IgD-negative memory B cell (primary cell): ENCODE data around the gene PLA2G4D. TPM values are rescaled to one million over a fixed set of nuclear protein-coding genes. Genes with fewer than 3 reads are reported as not detected.

Source experiments
- H3K27ac Mint-ChIP-seq, 3 donors: one replicate each; pipeline ENCODE4 v1.8.0; 2020 to 2022; ENCODE audit warnings: mild to moderate bottlenecking in 3 of 3, mixed read lengths in 3 of 3, moderate library complexity in 1 of 3
- H3K27me3 Mint-ChIP-seq: one replicate; pipeline ENCODE4 v1.8.0; 2021; ENCODE audit warnings: mixed read lengths
- H3K36me3 Mint-ChIP-seq: one replicate; pipeline ENCODE4 v1.8.0; 2020; ENCODE audit warnings: mild to moderate bottlenecking, mixed read lengths
- H3K4me1 Mint-ChIP-seq, 3 donors: one replicate each; pipeline ENCODE4 v1.8.0; 2020 to 2022; ENCODE audit warnings: mixed read lengths in 3 of 3, mild to moderate bottlenecking in 1 of 3
- H3K4me3 Mint-ChIP-seq, 4 donors: one replicate each; pipeline ENCODE4 v1.8.0; 2020 to 2022; ENCODE audit warnings: mild to moderate bottlenecking in 4 of 4, mixed read lengths in 4 of 4, moderate library complexity in 3 of 4
- H3K9me3 Mint-ChIP-seq, 3 donors: one replicate each; pipeline ENCODE4 v1.8.0; 2020 to 2021; ENCODE audit warnings: mixed read lengths in 3 of 3, mild to moderate bottlenecking in 1 of 3
- polyA plus RNA-seq: library from polyadenylated mRNA; unstranded; fragments of 300-500 nt; fragmentation: Illumina TruSeq; gene quantifications from one replicate; pipeline ENCODE4 v1.2.3, GENCODE V29; 2021

The PLA2G4D gene, protein sequence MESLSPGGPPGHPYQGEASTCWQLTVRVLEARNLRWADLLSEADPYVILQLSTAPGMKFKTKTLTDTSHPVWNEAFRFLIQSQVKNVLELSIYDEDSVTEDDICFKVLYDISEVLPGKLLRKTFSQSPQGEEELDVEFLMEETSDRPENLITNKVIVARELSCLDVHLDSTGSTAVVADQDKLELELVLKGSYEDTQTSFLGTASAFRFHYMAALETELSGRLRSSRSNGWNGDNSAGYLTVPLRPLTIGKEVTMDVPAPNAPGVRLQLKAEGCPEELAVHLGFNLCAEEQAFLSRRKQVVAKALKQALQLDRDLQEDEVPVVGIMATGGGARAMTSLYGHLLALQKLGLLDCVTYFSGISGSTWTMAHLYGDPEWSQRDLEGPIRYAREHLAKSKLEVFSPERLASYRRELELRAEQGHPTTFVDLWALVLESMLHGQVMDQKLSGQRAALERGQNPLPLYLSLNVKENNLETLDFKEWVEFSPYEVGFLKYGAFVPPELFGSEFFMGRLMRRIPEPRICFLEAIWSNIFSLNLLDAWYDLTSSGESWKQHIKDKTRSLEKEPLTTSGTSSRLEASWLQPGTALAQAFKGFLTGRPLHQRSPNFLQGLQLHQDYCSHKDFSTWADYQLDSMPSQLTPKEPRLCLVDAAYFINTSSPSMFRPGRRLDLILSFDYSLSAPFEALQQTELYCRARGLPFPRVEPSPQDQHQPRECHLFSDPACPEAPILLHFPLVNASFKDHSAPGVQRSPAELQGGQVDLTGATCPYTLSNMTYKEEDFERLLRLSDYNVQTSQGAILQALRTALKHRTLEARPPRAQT
- polyA plus RNA-seq: not detected

DNA sequence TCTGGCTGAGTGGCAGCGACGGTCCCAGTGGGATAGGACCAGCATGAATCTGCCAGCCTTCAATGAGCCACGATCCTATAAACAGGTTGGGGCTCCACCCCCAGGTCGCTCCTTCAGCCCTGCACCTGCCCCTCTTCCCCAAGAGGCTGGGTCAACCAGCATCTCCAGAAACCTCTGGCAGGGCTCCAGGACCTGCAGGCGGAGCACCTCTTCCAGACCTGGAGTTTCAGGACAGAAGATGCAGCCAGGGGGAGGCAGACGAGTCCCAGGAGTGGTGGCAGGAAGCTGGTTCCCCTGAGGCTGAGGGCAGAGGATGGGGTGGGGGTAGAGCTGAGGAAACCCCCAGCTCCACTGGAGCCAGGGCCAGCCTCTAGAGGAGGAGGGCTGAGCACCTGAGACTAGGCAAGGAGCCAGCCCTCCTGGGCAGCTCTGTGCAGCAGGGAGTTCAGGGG, at the start of gene PLA2G4D:
TSS of gene PLA2G4D (minus strand) at position 51 of the 452 bp plus-strand sequence. CDS start 103 bp downstream, outside the sequence.
- H3K36me3 Mint-ChIP-seq: no peaks in the 10 kb centered on the region
- peaks cover 28% of the 10 kb centered on the region for H3K27me3 Mint-ChIP-seq
- no peaks in the 10 kb centered on the region for H3K4me1 Mint-ChIP-seq
- H3K9me3 Mint-ChIP-seq: no peaks in the 10 kb centered on the region
- no peak within 1 kb of the TSS for H3K27ac Mint-ChIP-seq
- H3K4me3 Mint-ChIP-seq: no peak within 1 kb of the TSS

DNA sequence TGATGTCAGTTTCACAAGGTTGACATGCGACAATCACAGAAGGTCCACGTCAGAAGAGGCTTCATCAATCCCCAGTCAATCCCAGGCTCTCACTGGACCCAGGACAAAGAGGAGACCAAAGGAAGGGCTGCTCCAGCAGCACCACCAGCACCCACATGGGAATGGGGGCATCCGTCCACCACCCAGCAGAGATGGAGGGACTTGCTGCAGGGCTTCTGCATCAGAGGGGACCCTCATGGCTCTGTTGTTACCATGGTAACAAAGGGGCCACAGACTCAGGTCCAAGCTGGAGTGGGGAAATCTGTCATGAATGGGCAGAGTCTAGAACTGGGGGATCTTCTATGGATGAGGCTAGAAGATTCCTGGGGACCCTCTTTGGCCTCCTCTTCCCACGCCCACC, 49.0 kb upstream of the PLA2G4D start:
- Mint-ChIP-seq H3K36me3 (no peaks in the 10 kb centered on the region), H3K27ac (no peak overlapping the region), H3K27me3 (peaks cover 2% of the 10 kb centered on the region), H3K4me1 (peaks cover 0 to 1% (median 0%) of the 10 kb centered on the region in 3 donors), H3K4me3 (no peak overlapping the region), H3K9me3 (peaks cover 0 to 4% (median 0%) of the 10 kb centered on the region in 3 donors)

- no peak overlapping the region for H3K4me3 Mint-ChIP-seq
- H3K9me3 Mint-ChIP-seq: peaks cover 0 to 4% (median 0%) of the 10 kb centered on the region in 3 donors
- peaks cover 0 to 1% (median 0%) of the 10 kb centered on the region in 3 donors for H3K4me1 Mint-ChIP-seq
These were observed 47.7 kb upstream of the PLA2G4D start for GRCh38 chr15:42141795-42142667.

GRCh38 chr15:42141246-42141645, 46.9 kb upstream of the PLA2G4D start:
- no peaks in the 10 kb centered on the region for H3K36me3 Mint-ChIP-seq
- peaks cover 0 to 4% (median 0%) of the 10 kb centered on the region in 3 donors for H3K9me3 Mint-ChIP-seq
- H3K27me3 Mint-ChIP-seq: peaks cover 2% of the 10 kb centered on the region
- no peak overlapping the region for H3K27ac Mint-ChIP-seq
- H3K4me1 Mint-ChIP-seq: peaks cover 0 to 1% (median 0%) of the 10 kb centered on the region in 3 donors
- H3K4me3 Mint-ChIP-seq: no peak overlapping the region

More at GRCh38 chr15:42141795-42142667, 47.7 kb upstream of the PLA2G4D start:
- H3K27ac Mint-ChIP-seq: no peak overlapping the region
- no peaks in the 10 kb centered on the region for H3K36me3 Mint-ChIP-seq
- peaks cover 2% of the 10 kb centered on the region for H3K27me3 Mint-ChIP-seq

GRCh38 chr15:42140383-42141070, 46.2 kb upstream of the PLA2G4D start:
- peaks cover 0 to 4% (median 0%) of the 10 kb centered on the region in 3 donors for H3K9me3 Mint-ChIP-seq

GRCh38 chr15:42139596-42139995, 45.2 kb upstream of the PLA2G4D start:
- peaks cover 0 to 1% (median 0%) of the 10 kb centered on the region in 3 donors for H3K4me1 Mint-ChIP-seq
- H3K36me3 Mint-ChIP-seq: no peaks in the 10 kb centered on the region
- no peak overlapping the region for H3K27ac Mint-ChIP-seq
- peaks cover 5% of the 10 kb centered on the region for H3K27me3 Mint-ChIP-seq
- H3K4me3 Mint-ChIP-seq: no peak overlapping the region
- peaks cover 0 to 4% (median 0%) of the 10 kb centered on the region in 3 donors for H3K9me3 Mint-ChIP-seq

More at GRCh38 chr15:42140383-42141070, 46.2 kb upstream of the PLA2G4D start:
- no peaks in the 10 kb centered on the region for H3K36me3 Mint-ChIP-seq
- peaks cover 3% of the 10 kb centered on the region for H3K27me3 Mint-ChIP-seq
- no peak overlapping the region for H3K27ac Mint-ChIP-seq
- H3K4me3 Mint-ChIP-seq: no peak overlapping the region
- peaks cover 0 to 1% (median 0%) of the 10 kb centered on the region in 3 donors for H3K4me1 Mint-ChIP-seq

GRCh38 chr15:42138968-42139386, 44.6 kb upstream of the PLA2G4D start:
- Mint-ChIP-seq H3K9me3 (peaks cover 0 to 4% (median 0%) of the 10 kb centered on the region in 3 donors), H3K27ac (no peak overlapping the region), H3K4me3 (no peak overlapping the region), H3K27me3 (peaks cover 5% of the 10 kb centered on the region), H3K4me1 (peaks cover 0 to 1% (median 0%) of the 10 kb centered on the region in 3 donors), H3K36me3 (no peaks in the 10 kb centered on the region)

DNA sequence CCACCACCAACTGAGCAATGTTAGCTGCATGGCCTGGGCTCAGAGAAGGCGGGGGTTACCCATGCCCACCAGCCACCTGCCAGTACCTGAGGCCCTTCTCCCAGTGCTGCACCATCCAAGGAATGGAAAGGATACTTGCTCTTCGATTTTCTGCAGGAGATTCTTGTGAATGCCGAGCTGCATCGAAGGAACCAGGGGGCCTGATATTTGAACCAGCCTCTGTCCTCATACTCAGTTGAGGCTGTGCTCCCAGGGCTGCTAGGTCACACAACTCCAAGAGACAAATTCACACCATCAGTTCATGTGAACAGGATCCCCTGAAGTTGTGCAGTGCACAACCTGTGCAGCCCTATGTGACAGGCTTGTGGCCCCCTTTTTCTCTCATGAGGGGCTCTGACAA, 44.0 kb upstream of the PLA2G4D start:
- Mint-ChIP-seq H3K27me3 (peaks cover 5% of the 10 kb centered on the region), H3K27ac (no peak overlapping the region), H3K4me1 (peaks cover 0 to 1% (median 0%) of the 10 kb centered on the region in 3 donors), H3K9me3 (peaks cover 0 to 4% (median 0%) of the 10 kb centered on the region in 3 donors), H3K4me3 (no peak overlapping the region), H3K36me3 (no peaks in the 10 kb centered on the region)

- H3K27me3 Mint-ChIP-seq: peaks cover 5% of the 10 kb centered on the region
- H3K4me3 Mint-ChIP-seq: no peak overlapping the region
- H3K4me1 Mint-ChIP-seq: no peaks in the 10 kb centered on the region
- peaks cover 0 to 4% (median 0%) of the 10 kb centered on the region in 3 donors for H3K9me3 Mint-ChIP-seq
- H3K36me3 Mint-ChIP-seq: no peaks in the 10 kb centered on the region
- H3K27ac Mint-ChIP-seq: no peak overlapping the region
These were observed 43.3 kb upstream of the PLA2G4D start for GRCh38 chr15:42137461-42138261.

- Mint-ChIP-seq H3K4me3 (no peak overlapping the region), H3K4me1 (no peaks in the 10 kb centered on the region), H3K27me3 (peaks cover 2% of the 10 kb centered on the region), H3K9me3 (peaks cover 0 to 4% (median 0%) of the 10 kb centered on the region in 3 donors), H3K27ac (no peak overlapping the region), H3K36me3 (no peaks in the 10 kb centered on the region)
These were observed 42.2 kb upstream of the PLA2G4D start for GRCh38 chr15:42136513-42136912.

DNA sequence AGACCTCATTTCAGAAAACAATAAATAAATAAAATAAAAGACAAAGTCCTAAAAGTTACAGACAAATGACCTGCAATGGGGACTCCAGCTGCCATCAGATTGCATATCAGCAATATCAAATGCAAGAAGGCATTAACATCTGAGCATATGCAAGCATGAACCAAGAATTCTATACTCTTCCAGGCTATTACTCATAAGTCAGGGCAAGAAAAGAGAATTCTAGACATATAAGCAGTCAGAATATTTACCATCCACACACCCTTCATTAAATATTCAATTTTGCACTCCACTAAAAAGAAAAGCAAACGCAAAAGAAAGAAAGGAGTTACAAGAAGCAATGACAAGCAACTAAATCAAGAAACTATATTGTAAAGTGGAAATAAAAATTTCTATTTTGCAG, 41.0 kb upstream of the PLA2G4D start:
- H3K36me3 Mint-ChIP-seq: no peaks in the 10 kb centered on the region
- no peaks in the 10 kb centered on the region for H3K4me1 Mint-ChIP-seq

DNA sequence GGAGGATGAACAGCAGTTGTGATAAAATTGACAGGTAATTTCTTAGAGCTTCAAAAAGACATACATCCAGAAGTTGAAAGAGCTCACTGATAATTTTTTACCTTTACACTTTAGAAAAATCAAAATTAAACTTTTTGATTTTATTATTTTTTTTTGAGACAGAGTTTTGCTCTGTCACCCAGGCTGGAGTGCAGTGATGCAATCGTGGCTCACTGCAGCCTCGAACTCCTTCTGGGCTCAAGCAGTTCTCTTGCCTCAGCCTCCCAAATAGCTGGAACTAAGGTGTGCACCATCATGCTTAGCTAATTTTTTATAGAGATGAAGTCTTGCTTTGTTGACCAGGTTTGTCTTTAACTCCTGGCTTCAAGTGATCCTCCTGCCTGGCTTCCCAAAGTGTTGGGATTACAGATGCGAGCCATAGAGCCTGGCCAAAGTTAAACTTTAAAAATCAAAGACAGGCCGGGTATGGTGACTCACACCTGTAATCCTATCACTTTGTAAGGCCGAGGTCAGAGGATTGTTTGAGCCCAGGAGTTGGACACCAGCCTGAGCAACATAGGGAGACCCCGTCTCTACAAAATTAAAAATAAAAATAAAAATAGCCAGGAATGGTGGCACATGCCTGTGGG, 40.4 kb upstream of the PLA2G4D start:
- H3K27ac Mint-ChIP-seq: no peak overlapping the region
- H3K36me3 Mint-ChIP-seq: no peaks in the 10 kb centered on the region
- peaks cover 0 to 3% (median 0%) of the 10 kb centered on the region in 3 donors for H3K4me1 Mint-ChIP-seq
- H3K9me3 Mint-ChIP-seq: peaks cover 0 to 4% (median 0%) of the 10 kb centered on the region in 3 donors
- no peak overlapping the region for H3K4me3 Mint-ChIP-seq
- peaks cover 13% of the 10 kb centered on the region for H3K27me3 Mint-ChIP-seq

More for the DNA sequence above, 41.0 kb upstream of the PLA2G4D start:
- Mint-ChIP-seq H3K27me3 (peaks cover 9% of the 10 kb centered on the region), H3K4me3 (no peak overlapping the region), H3K9me3 (peaks cover 0 to 4% (median 0%) of the 10 kb centered on the region in 3 donors), H3K27ac (no peak overlapping the region)
